Thyroid gland (tissue), 4 donors: ENCODE results near the gene SLC22A14. TPM values are rescaled to one million over a fixed set of nuclear protein-coding genes. Genes with fewer than 3 reads are reported as not detected.

Experiments used
- DNase-seq, 2 donors: peaks; one replicate each; pipeline ENCODE4 v3.0.0-alpha.2; 2019
- H3K27ac ChIP-seq, 3 donors: fragments of 200-600 bp; sonication (generic); 1 replicate in 2 of 3; 2 replicates in 1 of 3; pipeline ENCODE4 v1.5.1; 2016 to 2019; ENCODE audit warnings: mild to moderate bottlenecking in 1 of 3, moderate library complexity in 1 of 3
- H3K27me3 ChIP-seq: fragments of 200-600 bp; sonication (generic); one replicate; pipeline ENCODE4 v1.5.1; 2019
- H3K36me3 ChIP-seq, 2 donors: fragments of 200-600 bp; sonication (generic); one replicate each; pipeline ENCODE4 v1.5.1; 2016 to 2019
- H3K4me1 ChIP-seq, 2 donors: fragments of 200-600 bp; sonication (generic); one replicate each; pipeline ENCODE4 v1.5.1; 2017 to 2019
- H3K4me3 ChIP-seq, 3 donors: fragments of 200-600 bp; sonication (generic); replicated peaks in 1 of 3; 1 replicate in 2 of 3; 2 replicates in 1 of 3; pipeline ENCODE4 v1.5.1; 2016; ENCODE audit warnings: mild to moderate bottlenecking in 1 of 3
- H3K9me3 ChIP-seq: fragments of 200-600 bp; sonication (generic); one replicate; pipeline ENCODE4 v1.5.1; 2017
- POLR2A ChIP-seq, 2 donors: fragments of 450-650 bp; IDR thresholded peaks; one replicate each; pipeline ENCODE4 v1.6.1; 2017; ENCODE audit warnings: antibody characterized with exemption in 2 of 2, mild to moderate bottlenecking in 2 of 2, moderate library complexity in 1 of 2
- WGBS, 2 donors: methylation state at CpG; one replicate each; pipeline ENCODE4 v1.1.5; 2017; 5-methylcytosine and 5-hydroxymethylcytosine counted together
- intact Hi-C: fragments of 100-400 bp; cut with DNase I; formaldehyde crosslinking; loops from one replicate; pipeline ENCODE4 v1.15.1; 2023
- total RNA-seq, 4 donors: library from RNA; depleted of rRNA; stranded (reverse); fragments of >200 nt; gene quantifications; one replicate each; pipeline ENCODE4 v1.2.3, GENCODE V29; 2016
- TF ChIP-seq, protein P1 (sequence below), 6 experiments: fragments of 200-600 bp in 3 of 6; fragments of 450-650 bp in 3 of 6; sonication (generic) in 3 of 6; IDR thresholded peaks; one replicate each; pipeline ENCODE4 v1.5.1; 2016 to 2019; ENCODE audit warnings: antibody characterized with exemption in 6 of 6, mild to moderate bottlenecking in 2 of 6, inconsistent platforms in 1 of 6, moderate library complexity in 1 of 6

Gene SLC22A14
- total RNA-seq, 4 donors from 2014 or later, result not detected

- TF ChIP-seq, protein P1, sequence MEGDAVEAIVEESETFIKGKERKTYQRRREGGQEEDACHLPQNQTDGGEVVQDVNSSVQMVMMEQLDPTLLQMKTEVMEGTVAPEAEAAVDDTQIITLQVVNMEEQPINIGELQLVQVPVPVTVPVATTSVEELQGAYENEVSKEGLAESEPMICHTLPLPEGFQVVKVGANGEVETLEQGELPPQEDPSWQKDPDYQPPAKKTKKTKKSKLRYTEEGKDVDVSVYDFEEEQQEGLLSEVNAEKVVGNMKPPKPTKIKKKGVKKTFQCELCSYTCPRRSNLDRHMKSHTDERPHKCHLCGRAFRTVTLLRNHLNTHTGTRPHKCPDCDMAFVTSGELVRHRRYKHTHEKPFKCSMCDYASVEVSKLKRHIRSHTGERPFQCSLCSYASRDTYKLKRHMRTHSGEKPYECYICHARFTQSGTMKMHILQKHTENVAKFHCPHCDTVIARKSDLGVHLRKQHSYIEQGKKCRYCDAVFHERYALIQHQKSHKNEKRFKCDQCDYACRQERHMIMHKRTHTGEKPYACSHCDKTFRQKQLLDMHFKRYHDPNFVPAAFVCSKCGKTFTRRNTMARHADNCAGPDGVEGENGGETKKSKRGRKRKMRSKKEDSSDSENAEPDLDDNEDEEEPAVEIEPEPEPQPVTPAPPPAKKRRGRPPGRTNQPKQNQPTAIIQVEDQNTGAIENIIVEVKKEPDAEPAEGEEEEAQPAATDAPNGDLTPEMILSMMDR (IDR thresholded peaks at IDR 0.05), result no peak
- no peak for TF ChIP-seq POLR2A (IDR thresholded peaks at IDR 0.05)
- Histone ChIP-seq H3K4me1 (no peaks in the 10 kb centered on the region), H3K9me3 (no peaks in the 10 kb centered on the region), H3K4me3 (no peak overlapping the region), H3K27me3 (no peaks in the 10 kb centered on the region), H3K27ac (no peak overlapping the region), H3K36me3 (no peaks in the 10 kb centered on the region)
- DNase-seq, result no peak
- 94 to 98% methylated on average over 13 of the region's 13 CpGs for WGBS, 2 donors
- intact Hi-C loops, result no loop called here
Observed at GRCh38 chr3:38276081-38276916, 5.8 kb upstream of the SLC22A14 start.

- no peak for DNase-seq
- no peak overlapping the region for H3K27ac ChIP-seq
- no peak overlapping the region for H3K4me3 ChIP-seq
- intact Hi-C loops, result no loop called here
- no peaks in the 10 kb centered on the region for H3K9me3 ChIP-seq
- no peak for TF ChIP-seq POLR2A (IDR thresholded peaks at IDR 0.05)
- TF ChIP-seq, protein P1 (IDR thresholded peaks at IDR 0.05), result no peak
- H3K27me3 ChIP-seq, result no peaks in the 10 kb centered on the region
- H3K4me1 ChIP-seq, result no peaks in the 10 kb centered on the region
- no peaks in the 10 kb centered on the region for H3K36me3 ChIP-seq
- WGBS, 2 donors, result 96% methylated on average over 12 to 13 of the region's 13 CpGs
Observed at GRCh38 chr3:38276917-38277630, 5.0 kb upstream of the SLC22A14 start.

GRCh38 chr3:38278841-38279240 lies 3.3 kb upstream of the SLC22A14 start:
- intact Hi-C loops, result no loop called here
- 88 to 97% methylated on average over 5 of the region's 5 CpGs for WGBS, 2 donors

GRCh38 chr3:38283810-38284755 lies 2.0 kb downstream of the SLC22A14 start:
- no peaks in the 10 kb centered on the region for H3K9me3 ChIP-seq
- H3K36me3 ChIP-seq, result no peaks in the 10 kb centered on the region
- H3K27me3 ChIP-seq, result no peaks in the 10 kb centered on the region
- TF ChIP-seq, protein P1 (IDR thresholded peaks at IDR 0.05), result no peak
- no peak for TF ChIP-seq POLR2A (IDR thresholded peaks at IDR 0.05)
- intact Hi-C loops, result no loop called here
- no peak for DNase-seq
- 77 to 88% methylated on average over 10 to 16 of the region's 16 CpGs for WGBS, 2 donors
- H3K4me1 ChIP-seq, result no peaks in the 10 kb centered on the region
- no peak overlapping the region for H3K27ac ChIP-seq
- no peak overlapping the region for H3K4me3 ChIP-seq

More at GRCh38 chr3:38278841-38279240, 3.3 kb upstream of the SLC22A14 start:
- Histone ChIP-seq H3K9me3 (no peaks in the 10 kb centered on the region), H3K36me3 (no peaks in the 10 kb centered on the region), H3K27me3 (no peaks in the 10 kb centered on the region), H3K27ac (no peak overlapping the region), H3K4me1 (no peaks in the 10 kb centered on the region), H3K4me3 (no peak overlapping the region)
- TF ChIP-seq, protein P1 (IDR thresholded peaks at IDR 0.05), result no peak
- TF ChIP-seq POLR2A (IDR thresholded peaks at IDR 0.05), result no peak
- DNase-seq, result no peak
